ENCODE data around the gene PLAC8L1. TPM values are rescaled to one million over a fixed set of nuclear protein-coding genes. Genes with fewer than 3 reads are reported as not detected.

PLAC8L1 gene
- polyA plus RNA-seq, 1 of the 3 experiments (the other 2 are of a cell fraction): 0.21 TPM

DNA sequence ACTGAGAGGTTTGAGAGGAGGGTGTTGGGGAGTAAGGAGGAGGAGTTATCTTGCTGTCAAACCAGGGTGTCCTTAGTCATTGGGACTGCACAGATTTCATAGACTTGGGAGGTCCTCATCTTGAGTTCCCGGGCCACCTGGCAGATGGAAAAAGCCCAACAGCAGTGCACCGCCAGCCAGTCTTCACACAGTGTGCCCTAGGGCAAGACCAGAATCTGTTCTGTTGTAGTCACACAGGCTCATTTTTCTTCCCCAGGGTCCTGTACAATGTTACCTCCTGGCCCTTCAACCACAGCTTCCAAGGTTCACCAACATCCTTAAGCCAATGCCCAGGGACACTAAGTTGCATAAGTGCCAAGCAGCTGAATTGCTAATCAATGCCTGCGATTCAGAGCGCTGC is 21.0 kb downstream of the PLAC8L1 start:
- no peaks in the 10 kb centered on the region for H3K27me3 ChIP-seq (ENCODE audit: insufficient read depth)
- H3K36me3 ChIP-seq (replicated peaks in 1 of 2; ENCODE audit: control insufficient read depth in 1 of 2, insufficient read depth in 2 of 2, low read length in 1 of 2): no peaks in the 10 kb centered on the region
- no peaks in the 10 kb centered on the region for H3F3A ChIP-seq (replicated peaks; ENCODE audit: insufficient read depth)
- no peaks in the 10 kb centered on the region for H4K20me1 ChIP-seq (ENCODE audit: insufficient read depth)
- no peak overlapping the region for H2AFZ ChIP-seq (ENCODE audit: low read depth)
- no peak overlapping the region for H3K4me2 ChIP-seq
- H3K79me2 ChIP-seq (ENCODE audit: insufficient read depth): no peaks in the 10 kb centered on the region
- ChIA-PET POLR2A (no interaction called here), CTCF (no interaction called here)
- WGBS (ENCODE audit: low lambda C conversion rate): 96% methylated on average over 4 of the region's 4 CpGs
- H3K9ac ChIP-seq: no peak overlapping the region
- H3K9me3 ChIP-seq: no peaks in the 10 kb centered on the region
- H3K9me2 ChIP-seq: no peaks in the 10 kb centered on the region
- no peak for TF ChIP-seq MXI1 (IDR thresholded peaks at IDR 0.05; ENCODE audit: low read depth, low read length)
- TF ChIP-seq RAD21 (IDR thresholded peaks at IDR 0.05; ENCODE audit: low read length): no peak
- H3K4me3 ChIP-seq (ENCODE audit: low read depth in 2 of 2, low read length in 1 of 2): no peak overlapping the region
- DNase-seq: no peak
- H3K4me1 ChIP-seq (ENCODE audit: control insufficient read depth in 1 of 2, insufficient read depth in 2 of 2, low read depth in 1 of 2, low read length in 1 of 2): no peaks in the 10 kb centered on the region
- no peak overlapping the region for H3K27ac ChIP-seq (ENCODE audit: low read depth in 2 of 2, low read length in 1 of 2)

DNA sequence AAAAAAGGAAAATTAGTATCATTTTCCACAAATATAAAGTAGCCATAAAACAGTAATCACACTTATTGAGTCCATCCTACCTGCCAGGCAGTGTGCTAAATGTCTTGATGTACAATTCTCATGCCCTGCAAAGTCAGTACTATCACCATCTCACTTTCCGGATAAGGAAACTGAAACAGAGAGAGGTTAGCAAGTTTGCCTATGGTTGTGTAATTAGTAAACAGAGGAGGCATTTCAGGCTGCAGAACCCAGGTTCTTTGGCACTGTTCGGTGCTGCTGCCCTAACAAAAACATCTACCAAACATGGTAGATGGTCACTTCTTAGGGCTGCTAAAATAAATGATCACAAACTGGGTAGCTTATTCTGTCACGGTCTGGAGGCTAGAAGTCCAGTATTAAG is 22.6 kb downstream of the PLAC8L1 start:
- H2AFZ ChIP-seq (ENCODE audit: low read depth): no peak overlapping the region
- H3K36me3 ChIP-seq (replicated peaks in 1 of 2; ENCODE audit: control insufficient read depth in 1 of 2, insufficient read depth in 2 of 2, low read length in 1 of 2): no peaks in the 10 kb centered on the region
- no peaks in the 10 kb centered on the region for H3F3A ChIP-seq (replicated peaks; ENCODE audit: insufficient read depth)
- H3K9me2 ChIP-seq: no peaks in the 10 kb centered on the region
- ChIA-PET CTCF (no interaction called here), POLR2A (no interaction called here)
- no peaks in the 10 kb centered on the region for H3K27me3 ChIP-seq (ENCODE audit: insufficient read depth)
- H3K9me3 ChIP-seq: no peaks in the 10 kb centered on the region
- H3K4me1 ChIP-seq (ENCODE audit: control insufficient read depth in 1 of 2, insufficient read depth in 2 of 2, low read depth in 1 of 2, low read length in 1 of 2): no peaks in the 10 kb centered on the region
- no peaks in the 10 kb centered on the region for H4K20me1 ChIP-seq (ENCODE audit: insufficient read depth)
- H3K27ac ChIP-seq (ENCODE audit: low read depth in 2 of 2, low read length in 1 of 2): no peak overlapping the region
- no peak overlapping the region for H3K4me2 ChIP-seq
- H3K79me2 ChIP-seq (ENCODE audit: insufficient read depth): no peaks in the 10 kb centered on the region
- DNase-seq: no peak
- H3K4me3 ChIP-seq (ENCODE audit: low read depth in 2 of 2, low read length in 1 of 2): no peak overlapping the region
- WGBS (ENCODE audit: low lambda C conversion rate): 87% methylated on average over 3 of the region's 3 CpGs
- no peak overlapping the region for H3K9ac ChIP-seq
- no peak for TF ChIP-seq TAF1 (IDR thresholded peaks at IDR 0.05; ENCODE audit: borderline replicate concordance, low read depth, low read length)
- TF ChIP-seq SMC3 (IDR thresholded peaks at IDR 0.05; ENCODE audit: low read depth, low read length): no peak
- TF ChIP-seq, protein P1, sequence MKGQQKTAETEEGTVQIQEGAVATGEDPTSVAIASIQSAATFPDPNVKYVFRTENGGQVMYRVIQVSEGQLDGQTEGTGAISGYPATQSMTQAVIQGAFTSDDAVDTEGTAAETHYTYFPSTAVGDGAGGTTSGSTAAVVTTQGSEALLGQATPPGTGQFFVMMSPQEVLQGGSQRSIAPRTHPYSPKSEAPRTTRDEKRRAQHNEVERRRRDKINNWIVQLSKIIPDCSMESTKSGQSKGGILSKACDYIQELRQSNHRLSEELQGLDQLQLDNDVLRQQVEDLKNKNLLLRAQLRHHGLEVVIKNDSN (IDR thresholded peaks at IDR 0.05; ENCODE audit: borderline replicate concordance, low read depth): no peak
- no peak for TF ChIP-seq CHD2 (IDR thresholded peaks at IDR 0.05; ENCODE audit: low read length, partially characterized antibody)
- no peak for TF ChIP-seq EZH2phosphoT487 (IDR thresholded peaks at IDR 0.05; ENCODE audit: borderline replicate concordance, low read depth)
- TF ChIP-seq FOXJ3 (CRISPR knock-in tag; IDR thresholded peaks at IDR 0.05): no peak

DNA sequence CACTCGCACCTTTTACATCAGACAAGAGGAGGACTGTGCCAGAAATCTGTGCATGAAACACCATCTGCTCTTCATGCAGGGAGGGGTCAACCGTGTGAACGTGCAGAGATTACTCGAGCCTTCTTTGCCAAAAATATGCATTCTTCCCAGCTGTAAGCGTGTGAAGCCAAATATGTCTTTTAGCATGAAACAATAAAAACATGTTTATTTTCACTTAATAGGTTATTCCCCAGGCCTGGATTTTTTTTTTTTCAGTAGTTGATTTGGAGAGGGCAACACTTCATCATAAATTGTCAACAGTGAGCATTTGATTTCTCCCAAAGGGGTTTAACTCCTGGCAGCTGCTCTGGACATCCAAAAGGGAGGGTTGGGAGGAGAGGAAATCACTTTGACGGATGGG is 23.8 kb downstream of the PLAC8L1 start:
- H4K20me1 ChIP-seq (ENCODE audit: insufficient read depth): no peaks in the 10 kb centered on the region
- CTCF ChIA-PET: interaction anchor here (0.6 kb wide), 1 partner anchor 49 kb away, joined by 3 read pairs; no protein-coding TSS in a partner anchor
- no peaks in the 10 kb centered on the region for H3K36me3 ChIP-seq (replicated peaks in 1 of 2; ENCODE audit: control insufficient read depth in 1 of 2, insufficient read depth in 2 of 2, low read length in 1 of 2)
- H3K27me3 ChIP-seq (ENCODE audit: insufficient read depth): no peaks in the 10 kb centered on the region
- POLR2A ChIA-PET: no interaction called here
- H3K79me2 ChIP-seq (ENCODE audit: insufficient read depth): no peaks in the 10 kb centered on the region
- WGBS (ENCODE audit: low lambda C conversion rate): 89% methylated on average over 6 of the region's 6 CpGs
- H2AFZ ChIP-seq (ENCODE audit: low read depth): no peak overlapping the region
- H3K4me1 ChIP-seq (ENCODE audit: control insufficient read depth in 1 of 2, insufficient read depth in 2 of 2, low read depth in 1 of 2, low read length in 1 of 2): no peaks in the 10 kb centered on the region; a peak in 1 of 4 replicates
- no peaks in the 10 kb centered on the region for H3K9me3 ChIP-seq
- TF ChIP-seq POLR2AphosphoS5 (IDR thresholded peaks at IDR 0.05; ENCODE audit: low read depth, low read length): no peak
- TF ChIP-seq YY1 (IDR thresholded peaks at IDR 0.05; ENCODE audit: low read depth): no peak
- no peak for TF ChIP-seq FOSL2 (IDR thresholded peaks at IDR 0.05; ENCODE audit: borderline replicate concordance, low read depth)
- no peak for TF ChIP-seq MEF2A (IDR thresholded peaks at IDR 0.05; ENCODE audit: borderline replicate concordance, low read depth)
- TF ChIP-seq SMC3 (IDR thresholded peaks at IDR 0.05; ENCODE audit: low read depth, low read length): no peak
- TF ChIP-seq RFX5 (IDR thresholded peaks at IDR 0.05; ENCODE audit: low read length): no peak
- no peak overlapping the region for H3K9ac ChIP-seq
- no peak overlapping the region for H3K4me2 ChIP-seq
- no peak overlapping the region for H3K27ac ChIP-seq (ENCODE audit: low read depth in 2 of 2, low read length in 1 of 2)
- H3K9me2 ChIP-seq: no peaks in the 10 kb centered on the region
- no peak for DNase-seq
- no peak overlapping the region for H3K4me3 ChIP-seq (ENCODE audit: low read depth in 2 of 2, low read length in 1 of 2)
- no peaks in the 10 kb centered on the region for H3F3A ChIP-seq (replicated peaks; ENCODE audit: insufficient read depth)

Data from SK-N-SH (cell line).